HL-60/S4 treated with retinoic acid at 250 ng/mL for 4 days and 3 days (cell line): Measurements from ENCODE around the gene PRR23E.

Experiments
- in situ Hi-C: fragments of 300-500 bp; cut with MboI; formaldehyde crosslinking; loops from 2 replicates; pipeline ENCODE4 v1.7.0; 2022; ENCODE audit warnings: low sequenced_read_pairs

Gene PRR23E

DNA sequence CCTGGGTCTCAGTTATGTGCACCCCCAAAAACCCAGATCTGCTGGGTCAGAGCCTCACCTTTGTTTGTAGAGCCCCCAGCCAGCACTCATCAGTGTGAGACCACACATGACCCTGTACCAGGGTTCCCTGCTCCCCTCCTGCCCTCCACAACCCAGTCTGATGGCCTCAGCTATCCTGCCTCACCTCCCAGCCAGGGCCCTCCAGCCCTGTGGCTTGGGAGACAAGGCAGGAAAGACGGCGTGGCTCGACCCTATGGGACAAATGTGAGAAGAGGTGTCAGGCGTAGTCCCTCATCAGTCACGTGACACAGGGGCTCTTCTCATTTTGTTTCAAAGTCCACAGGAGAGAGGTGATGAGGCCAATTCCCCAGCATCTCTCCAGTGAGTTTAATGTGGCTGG is 28.3 kb upstream of the PRR23E start:
- in situ Hi-C loops: no loop called here

DNA sequence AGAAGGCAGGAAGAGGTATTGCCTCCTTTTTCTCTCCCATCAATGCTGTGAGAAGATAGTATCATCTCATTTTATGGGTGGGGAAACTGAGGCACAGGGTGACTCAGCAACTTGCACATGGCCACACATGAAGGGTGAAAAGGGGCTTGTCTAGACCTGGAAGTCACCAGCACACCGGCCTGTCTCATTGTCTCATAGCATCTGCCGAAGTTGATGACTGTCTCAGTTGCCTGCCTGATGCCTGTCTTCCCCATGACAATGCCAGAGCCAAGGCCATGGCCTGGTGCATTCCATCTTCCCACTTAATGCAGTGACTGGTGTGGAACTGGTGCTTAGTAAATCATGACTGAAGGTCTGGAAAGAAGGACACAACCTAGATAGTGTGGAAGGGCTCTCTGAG is 27.9 kb upstream of the PRR23E start:
- in situ Hi-C loops: no loop called here

DNA sequence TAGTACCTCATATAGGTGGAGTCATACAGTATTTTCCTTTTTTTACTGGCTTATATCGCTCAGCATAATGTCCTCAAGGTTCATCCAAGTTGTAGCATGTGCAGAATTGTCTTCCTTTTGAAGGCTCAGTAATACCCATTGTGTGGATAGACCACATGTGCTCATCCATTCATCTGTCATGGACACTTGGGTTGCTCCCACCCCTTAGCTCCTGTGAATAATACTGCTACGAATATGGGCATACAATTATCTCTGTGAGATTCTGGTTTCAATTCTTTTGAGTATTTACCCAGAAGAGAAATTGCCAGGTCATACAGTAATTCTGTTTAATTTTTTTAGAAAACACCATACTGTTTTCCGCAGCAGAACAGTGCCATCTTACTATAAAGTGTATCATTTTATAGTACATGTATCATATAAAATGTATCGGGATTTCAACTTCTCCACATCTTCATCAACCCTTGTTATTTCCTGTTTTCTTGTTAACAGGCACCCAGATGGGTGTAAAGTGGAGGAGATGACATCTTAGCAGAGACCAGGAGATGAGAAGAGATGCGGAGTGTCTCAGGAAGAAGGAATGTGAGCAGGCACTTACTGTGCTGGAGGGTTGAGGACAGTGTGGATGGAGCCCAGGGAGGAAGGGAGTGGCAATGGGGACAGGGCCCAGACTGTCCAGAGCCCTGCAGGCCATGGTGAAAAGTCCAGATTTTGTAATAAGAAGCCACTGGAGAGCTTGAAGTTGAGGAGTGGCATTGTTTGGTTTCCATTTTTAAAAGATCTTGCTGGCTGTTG is 27.0 kb upstream of the PRR23E start:
- in situ Hi-C loops: no loop called here

DNA sequence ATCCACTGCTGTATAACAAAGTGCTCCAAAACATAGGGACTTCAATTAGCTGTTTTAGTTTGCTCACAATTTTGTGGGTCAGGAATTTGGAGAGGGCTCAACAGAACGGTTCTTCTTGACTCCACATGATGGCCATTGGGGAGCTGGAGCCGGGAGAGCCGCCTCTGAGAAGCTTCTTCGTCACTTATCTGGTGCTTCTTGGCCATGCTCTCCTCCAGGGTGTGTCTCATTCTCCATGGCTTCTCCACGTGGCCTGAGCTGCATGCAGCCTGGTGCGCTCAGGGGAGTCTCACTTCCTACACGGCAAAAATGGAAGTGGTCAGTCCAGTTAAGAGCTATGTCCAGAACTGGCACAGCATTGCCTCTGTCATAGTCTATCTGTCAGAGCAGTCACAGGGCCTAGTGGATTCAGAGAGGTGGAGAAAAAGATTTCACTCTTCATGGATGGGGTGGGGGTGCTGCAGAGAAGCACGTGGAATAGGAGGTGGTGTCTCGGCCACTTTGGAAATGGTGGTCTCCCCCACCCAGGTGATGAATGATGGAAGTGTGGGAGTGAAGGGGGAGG is 26.3 kb upstream of the PRR23E start:
- in situ Hi-C loops: no loop called here

DNA sequence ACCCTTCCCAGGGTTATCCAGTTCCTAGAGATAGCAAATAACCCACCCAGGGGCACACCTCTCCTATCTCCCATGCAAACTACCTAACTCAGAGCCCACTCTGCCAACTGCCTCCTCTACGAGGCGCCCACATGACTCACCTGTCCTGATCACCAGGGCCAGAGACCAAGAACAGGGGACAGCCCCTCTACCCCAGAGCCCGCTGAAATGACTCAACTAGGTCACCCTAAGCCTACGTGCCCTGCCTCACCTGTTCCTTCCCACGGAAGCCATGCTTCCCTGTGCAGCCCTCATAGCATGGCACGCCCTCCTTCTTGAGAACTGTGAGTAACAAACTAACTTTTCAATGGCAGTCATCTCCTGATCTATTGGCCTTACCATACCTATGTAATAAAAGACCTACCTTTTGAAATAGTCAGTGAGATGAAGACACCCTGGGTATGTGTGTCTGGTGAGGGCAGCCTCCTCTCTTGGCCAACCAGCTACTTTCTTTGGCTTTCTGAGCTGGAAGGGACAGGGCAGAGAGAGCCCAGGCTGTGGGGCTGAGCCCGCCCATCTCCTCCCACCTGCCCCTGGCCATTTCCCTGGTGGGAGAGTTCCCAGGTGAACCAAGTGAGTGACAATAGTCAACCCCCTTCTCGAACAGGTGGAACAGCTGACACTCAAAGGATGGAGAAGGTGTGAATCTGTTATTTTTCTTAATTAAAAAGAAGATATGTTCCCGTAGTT is 25.5 kb upstream of the PRR23E start:
- in situ Hi-C loops: no loop called here

DNA sequence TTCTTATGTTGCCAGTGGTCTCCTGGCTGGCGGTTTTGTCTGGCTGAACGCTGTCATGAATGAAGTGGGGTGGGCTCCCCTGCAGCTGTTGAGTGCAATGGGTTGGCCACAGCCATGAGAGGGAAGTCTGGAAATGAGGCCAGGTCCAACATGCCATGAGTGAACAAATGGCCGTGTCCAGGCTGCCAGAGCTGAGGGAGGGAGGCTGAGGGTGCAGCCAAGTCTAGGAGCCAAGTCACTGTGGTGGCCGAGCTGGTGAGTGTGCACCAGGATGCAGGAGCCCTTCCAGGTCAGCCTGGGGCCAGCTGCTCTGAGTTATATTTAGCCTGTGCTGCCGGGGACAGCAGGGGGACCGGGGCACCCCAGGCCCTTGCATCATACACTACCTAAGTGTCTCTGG is 24.7 kb upstream of the PRR23E start:
- in situ Hi-C loops: no loop called here

DNA sequence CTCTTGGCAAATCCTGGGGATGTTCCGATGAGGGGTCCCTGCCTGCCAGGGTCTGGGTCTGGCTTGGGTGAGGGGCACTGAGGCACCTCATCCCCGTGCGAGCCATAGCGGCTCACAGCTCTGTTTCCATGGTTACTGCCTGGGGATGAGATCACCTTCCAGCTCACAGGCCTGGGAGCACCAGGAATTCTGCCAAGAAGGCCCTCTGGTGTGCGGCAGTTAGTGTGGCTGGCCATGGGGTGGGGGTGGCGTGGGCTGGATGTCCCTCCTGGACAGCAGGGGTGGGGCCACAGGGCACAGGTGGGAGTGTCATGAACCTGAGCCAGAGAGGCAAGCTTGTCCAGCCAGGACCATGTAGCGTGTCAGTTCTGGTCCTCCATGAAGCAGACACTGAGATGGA is 22.1 kb upstream of the PRR23E start:
- in situ Hi-C loops: no loop called here

DNA sequence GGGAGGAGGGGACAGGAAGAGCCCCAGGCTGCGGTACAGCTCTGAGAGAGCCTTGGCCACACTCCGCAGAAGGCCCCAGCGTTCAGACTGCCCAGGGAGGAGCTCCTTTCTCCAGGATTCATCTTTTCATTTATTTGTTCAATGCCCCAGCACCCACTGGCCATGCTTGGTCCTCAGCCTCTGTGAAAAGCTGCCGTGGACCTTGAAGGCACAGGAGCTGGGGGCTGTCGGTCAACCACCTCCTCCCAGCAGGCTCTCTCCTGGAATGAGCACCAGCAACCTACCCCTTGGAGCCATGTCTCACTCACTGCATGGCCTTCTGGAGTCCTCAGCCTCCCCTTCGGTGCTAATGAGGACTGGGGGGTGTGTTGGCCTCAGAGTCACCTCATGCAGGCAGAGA is 21.6 kb upstream of the PRR23E start:
- in situ Hi-C loops: no loop called here

DNA sequence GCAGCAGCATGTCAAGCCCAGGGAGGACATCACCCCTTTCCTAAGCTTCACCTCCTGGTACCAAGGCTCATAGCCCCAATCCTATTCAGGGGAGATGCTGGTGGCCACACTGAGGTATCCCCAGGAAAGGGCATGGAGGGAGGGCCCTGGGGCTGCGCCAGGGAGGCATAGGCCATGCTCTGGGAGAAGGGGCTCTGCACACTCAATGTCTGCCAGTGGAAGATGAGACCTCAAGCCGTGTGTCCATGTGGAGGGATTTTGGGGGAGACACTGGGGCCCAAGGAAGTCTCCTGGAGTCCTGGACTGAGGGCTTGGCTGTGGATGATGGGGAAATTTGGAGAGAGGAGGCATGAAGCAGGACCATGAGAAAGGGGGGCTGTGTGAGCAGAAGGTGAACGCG is 21.2 kb upstream of the PRR23E start:
- in situ Hi-C loops: no loop called here

DNA sequence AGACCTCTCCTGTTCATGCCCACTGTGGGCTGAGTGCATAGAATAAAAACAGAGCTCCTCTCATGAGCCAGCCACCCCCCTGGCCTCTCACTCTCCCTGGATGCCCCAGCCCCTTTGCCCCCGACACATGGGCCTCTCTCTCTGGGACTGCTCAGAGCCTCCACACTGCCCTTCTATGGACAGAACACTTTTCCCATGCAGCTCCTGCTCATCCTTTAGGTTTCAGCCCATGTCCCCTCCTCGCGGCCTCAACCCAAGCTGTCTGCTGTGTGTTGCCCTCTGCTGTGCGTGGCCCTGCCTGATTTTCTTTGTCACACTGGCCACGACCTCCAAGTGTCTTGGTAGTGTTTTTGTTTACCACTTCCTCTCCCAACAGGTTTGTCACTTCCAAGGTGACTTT is 20.7 kb upstream of the PRR23E start:
- in situ Hi-C loops: no loop called here

DNA sequence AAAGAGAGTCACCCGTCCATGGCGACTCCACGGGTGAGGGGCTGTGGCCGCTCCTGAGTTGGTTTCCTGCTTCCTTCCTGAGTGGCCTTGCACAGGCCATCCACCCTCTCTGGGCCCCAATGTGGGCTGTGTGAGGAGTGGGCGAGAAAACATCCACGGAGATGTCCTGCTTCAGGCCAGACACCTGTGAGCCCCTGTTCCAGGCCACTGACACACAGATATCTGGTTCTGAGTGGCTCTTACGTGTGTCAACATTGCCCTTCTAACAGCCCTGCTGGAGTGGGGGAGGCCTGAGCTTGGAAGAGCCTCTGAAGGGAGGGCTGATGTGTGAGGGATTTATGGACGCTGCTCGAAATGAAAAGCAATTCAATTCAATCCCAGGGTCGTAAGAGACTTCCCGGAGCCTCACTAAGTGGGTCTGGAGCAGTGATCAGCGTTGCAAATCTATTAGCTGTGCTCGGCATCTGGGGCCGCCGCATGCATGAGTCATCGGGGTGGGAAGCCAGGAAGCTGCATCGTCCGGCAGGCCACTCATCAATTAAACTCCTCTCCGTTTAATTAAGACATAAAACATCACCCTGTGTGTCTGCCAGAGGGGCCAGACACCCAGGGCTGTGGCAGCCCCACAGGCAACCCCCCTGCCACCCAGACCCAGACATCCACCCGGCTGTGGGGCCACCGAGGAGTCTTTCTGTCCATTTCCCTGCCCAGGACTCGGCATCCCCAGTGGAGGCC is 20.0 kb upstream of the PRR23E start:
- in situ Hi-C loops: no loop called here

DNA sequence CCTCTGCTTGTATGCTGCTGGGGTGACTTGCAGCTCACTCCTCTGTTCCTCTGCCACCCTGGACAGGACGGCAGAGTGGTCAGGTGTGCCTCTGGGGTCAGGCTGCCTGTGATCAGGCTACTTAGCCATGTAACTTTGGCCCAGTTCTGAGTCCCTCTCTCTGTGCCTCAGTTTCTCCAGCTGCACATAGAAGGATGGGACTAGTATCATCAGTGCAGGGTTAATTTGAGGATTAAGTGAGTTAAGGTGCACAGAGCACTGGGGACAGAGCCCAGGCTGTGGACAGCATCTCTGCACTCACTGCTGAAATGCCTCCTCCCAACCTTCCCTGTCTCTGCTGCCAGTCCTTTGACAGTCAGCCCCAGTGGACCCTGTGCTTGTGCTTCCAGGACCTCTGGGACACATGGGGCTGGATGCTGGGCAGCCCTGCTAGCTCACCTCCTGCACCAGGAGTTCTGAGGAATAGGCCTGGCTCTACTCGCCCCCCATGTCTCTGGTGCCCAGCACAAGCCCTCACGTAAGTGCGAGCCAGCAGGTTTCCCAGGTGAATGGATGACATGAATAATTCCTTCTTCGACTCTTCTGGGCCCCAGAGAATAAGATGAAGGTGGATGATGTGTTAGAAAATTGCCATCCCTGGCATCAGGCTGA is 19.3 kb upstream of the PRR23E start:
- in situ Hi-C loops: no loop called here

DNA sequence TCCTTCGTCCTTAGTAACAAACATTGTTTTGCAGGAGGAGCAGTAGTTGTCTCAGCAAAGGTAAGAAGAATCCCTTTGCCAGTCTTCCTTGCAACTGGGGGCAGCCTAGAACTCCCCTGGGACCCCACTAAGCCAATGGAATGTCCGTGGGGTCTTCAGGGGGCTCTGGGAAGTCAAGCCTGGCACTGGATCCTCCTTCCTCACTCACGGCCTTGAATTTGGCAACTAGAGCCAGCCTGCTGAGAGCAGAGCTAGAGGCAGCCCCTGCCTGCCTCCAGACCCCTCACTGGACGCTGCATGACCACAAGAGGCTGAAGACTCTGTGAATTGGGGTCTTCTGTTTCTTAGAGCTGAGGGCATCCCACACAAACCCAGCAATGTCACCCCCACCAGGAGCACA is 18.6 kb upstream of the PRR23E start:
- in situ Hi-C loops: no loop called here

DNA sequence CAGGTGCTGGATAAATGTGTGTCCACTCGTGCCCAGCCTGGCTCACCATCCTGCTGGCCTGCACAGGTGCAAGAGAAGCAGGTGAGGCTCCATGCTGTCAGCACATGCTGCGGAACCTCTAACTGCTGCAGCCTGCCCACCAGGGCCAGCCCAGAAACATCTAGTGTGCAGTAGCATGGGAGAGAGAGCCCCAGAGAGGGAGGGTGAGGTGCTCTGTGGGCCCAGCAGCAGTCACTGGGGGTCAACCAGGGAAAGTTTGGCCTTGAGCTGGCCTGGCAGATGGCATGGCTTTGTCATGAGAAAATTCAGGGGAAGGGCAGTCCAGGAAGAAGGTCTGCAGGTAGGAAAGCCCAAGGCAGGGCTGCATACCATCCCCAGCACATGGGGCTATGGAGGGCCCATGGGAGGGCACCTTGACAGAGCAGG is 18.2 kb upstream of the PRR23E start:
- in situ Hi-C loops: no loop called here

DNA sequence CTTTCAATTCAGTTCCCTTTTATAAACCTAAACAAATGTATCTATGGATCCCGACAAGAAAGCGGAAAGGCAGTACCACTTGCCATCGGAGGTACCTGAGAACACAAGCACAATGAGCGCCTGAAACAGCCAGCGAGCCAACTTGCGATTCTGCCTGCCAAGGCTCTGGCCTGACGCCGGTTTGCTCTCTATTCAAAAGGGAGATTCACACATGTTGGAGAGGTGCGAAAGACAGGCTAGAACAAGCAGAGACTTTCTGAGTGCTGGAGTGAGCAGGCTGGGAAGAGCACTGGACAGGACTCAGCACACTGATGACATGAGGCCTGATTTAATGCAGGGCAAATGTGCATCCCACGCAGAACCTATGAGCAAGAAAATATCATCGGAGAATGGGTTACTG is 17.7 kb upstream of the PRR23E start:
- in situ Hi-C loops: no loop called here

DNA sequence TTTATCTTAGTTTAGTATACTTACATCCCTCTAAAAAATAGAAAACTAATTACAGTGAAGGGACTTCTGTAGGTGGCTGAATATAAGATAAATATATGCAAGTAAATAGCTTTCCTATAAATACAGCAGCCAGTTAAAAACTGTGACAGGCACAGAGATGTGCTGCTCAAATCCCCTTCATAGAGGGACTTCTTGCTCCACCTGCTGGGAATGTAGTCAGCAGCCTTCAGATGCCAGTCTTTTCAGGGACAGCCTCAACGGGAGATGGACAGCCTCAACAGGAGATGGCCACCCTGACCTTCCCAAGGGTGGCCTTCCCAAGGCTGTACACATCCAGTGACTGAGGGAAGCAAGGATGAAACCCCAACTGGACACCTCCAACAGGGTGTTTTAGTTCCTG is 15.7 kb upstream of the PRR23E start:
- in situ Hi-C loops: no loop called here

DNA sequence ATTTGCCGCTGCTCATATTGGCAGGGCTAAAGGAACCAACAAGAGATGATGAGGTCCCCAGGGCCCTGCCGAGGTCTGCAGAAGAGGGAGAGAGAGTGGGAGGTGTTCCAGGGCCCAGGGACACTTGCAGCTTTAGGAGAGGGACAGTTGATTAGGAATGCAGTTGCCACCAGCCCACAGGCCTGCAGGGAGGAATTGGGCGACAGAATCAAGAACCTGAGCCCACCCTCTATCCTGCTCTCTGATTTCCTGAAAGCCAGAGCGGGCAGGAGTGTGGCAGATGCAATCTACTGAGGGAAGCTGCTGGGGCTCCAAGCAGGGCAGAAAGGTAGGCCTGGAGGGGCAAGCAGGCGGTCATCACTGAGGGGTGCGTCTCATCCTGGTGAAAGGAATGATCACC is 12.1 kb upstream of the PRR23E start:
- in situ Hi-C loops: no loop called here

DNA sequence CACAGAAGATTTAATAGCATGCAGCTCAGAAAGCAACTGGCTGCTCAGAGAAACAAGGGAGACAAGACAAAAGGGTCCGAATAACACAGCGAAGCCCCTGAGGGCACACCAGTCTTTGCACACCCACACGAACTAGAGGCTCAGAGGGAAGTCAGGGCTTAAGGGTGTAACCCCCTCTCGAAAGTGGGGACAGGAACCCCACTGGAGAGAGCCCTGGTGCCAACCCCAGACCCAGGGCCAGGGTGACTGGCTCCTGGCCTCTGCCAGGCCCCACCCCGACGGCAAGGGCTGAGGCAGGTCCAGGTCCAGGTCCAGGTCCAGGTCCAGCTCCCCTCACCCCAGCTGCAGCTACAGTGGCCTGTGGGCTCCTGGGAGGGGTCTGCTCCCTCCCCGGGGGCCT is 10.5 kb upstream of the PRR23E start:
- in situ Hi-C loops: no loop called here

DNA sequence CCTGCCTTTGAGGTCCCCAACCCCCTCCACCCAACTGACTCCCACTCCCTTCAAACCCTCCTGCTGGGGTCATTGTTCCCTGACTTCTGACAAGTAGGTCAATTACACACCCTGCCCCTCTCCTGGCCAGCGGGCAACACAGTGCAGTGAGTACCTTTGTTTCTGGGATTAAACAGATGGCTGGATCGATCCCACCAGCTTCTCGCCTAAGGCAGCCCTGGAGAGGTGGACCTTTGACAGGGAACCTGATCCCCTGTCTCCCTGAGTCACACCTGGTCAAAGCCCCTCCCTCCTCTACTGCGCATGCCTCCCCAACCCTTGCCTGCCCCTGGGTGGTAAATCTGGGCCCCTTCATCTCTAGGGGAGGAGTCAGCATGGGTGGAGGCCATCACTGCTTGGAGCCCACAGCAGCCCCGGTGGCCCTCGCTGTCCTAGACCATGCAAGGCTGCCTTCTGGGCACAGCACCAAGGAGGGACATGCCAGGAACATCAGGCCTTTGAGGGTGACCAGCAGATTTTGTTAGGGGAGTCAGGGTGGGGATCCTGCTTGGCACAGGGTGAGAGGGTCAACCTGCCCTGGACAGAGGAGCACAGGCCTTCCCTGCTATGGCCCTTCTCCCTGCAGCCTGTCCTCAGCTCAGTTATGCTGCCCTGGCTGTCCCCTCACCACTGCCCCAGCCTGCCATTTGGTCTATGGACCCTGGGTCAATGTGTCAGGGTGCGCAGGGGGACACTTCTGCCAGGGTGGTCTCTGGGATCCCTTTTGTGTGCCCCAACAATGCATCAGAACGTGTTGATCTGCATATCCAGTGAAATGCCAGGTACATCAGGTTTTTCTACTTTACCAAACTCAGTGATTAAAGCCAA is 9.8 kb upstream of the PRR23E start:
- in situ Hi-C loops: no loop called here
